HFFc6 (cell line): Measurements from ENCODE around the gene MTCL3.
A peak's percentile ranks its signal among the peaks of the same experiment; 100 is the strongest.

ENCODE experiments used
- DNase-seq: peaks from one replicate; pipeline ENCODE4 v3.0.0-alpha.2; 2018
- H3K27ac Mint-ChIP-seq: 2 replicates; pipeline ENCODE4 v1.8.0; 2020; ENCODE audit warnings: mild to moderate bottlenecking, mixed read lengths
- H3K27me3 Mint-ChIP-seq: 2 replicates; pipeline ENCODE4 v1.8.0; 2021; ENCODE audit warnings: mild to moderate bottlenecking, moderate library complexity, mixed read lengths; ENCODE audit not compliant: insufficient read depth
- H3K36me3 Mint-ChIP-seq: 2 replicates; pipeline ENCODE4 v1.8.0; 2021; ENCODE audit warnings: low read depth, mixed read lengths
- H3K4me1 Mint-ChIP-seq: 2 replicates; pipeline ENCODE4 v1.8.0; 2020; ENCODE audit warnings: low read depth, mixed read lengths
- H3K4me3 Mint-ChIP-seq: 2 replicates; pipeline ENCODE4 v1.8.0; 2020; ENCODE audit warnings: mild to moderate bottlenecking, moderate library complexity, mixed read lengths
- H3K9me3 Mint-ChIP-seq: 2 replicates; pipeline ENCODE4 v1.8.0; 2020; ENCODE audit warnings: mild to moderate bottlenecking, mixed read lengths
- CTCF ChIP-seq: fragments of 200-600 bp; sonication (generic); IDR thresholded peaks from 2 replicates; pipeline ENCODE4 v1.5.0; 2021; ENCODE audit warnings: antibody characterized with exemption, mild to moderate bottlenecking

The MTCL3 gene

GRCh38 chr6:127561660-127562059, 42.5 kb upstream of the MTCL3 start:
- no peak overlapping the region for H3K4me3 Mint-ChIP-seq
- peaks cover 6% of the 10 kb centered on the region; the same call in 1 of the 2 replicates for H3K27me3 Mint-ChIP-seq
- no peak for DNase-seq
- TF ChIP-seq CTCF: no peak
- no peaks in the 10 kb centered on the region for H3K9me3 Mint-ChIP-seq
- no peaks in the 10 kb centered on the region for H3K4me1 Mint-ChIP-seq
- H3K36me3 Mint-ChIP-seq: no peaks in the 10 kb centered on the region
- H3K27ac Mint-ChIP-seq: no peak overlapping the region

- no peak overlapping the region for H3K4me3 Mint-ChIP-seq
- TF ChIP-seq CTCF: peak; percentile 72; the same call in 1 of the 2 replicates
- H3K9me3 Mint-ChIP-seq: no peaks in the 10 kb centered on the region
- no peak overlapping the region for H3K27ac Mint-ChIP-seq
- no peaks in the 10 kb centered on the region for H3K36me3 Mint-ChIP-seq
- DNase-seq: peak; percentile 33
- peaks cover 6% of the 10 kb centered on the region for H3K27me3 Mint-ChIP-seq
- peaks cover 13% of the 10 kb centered on the region for H3K4me1 Mint-ChIP-seq
These were observed 35.4 kb upstream of the MTCL3 start for GRCh38 chr6:127554435-127555006.

DNA sequence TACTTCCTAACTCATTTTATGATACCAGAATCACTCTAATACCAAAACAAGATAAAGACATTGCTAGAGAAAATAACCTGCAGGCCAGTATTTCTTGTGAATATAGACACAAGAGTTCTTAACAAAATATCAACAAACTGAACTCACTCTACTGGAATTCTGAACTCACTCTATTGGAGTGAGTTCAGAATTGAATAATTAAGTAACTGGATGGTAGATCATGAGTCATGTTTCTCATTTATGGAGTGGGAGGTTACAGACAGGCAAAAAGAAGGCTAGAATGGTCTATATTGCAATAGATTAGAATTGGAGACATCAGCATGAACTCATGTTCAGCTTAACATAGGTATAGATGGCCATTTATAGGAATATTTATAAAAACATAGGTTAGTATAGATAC, 31.3 kb upstream of the MTCL3 start:
- H3K4me1 Mint-ChIP-seq: peaks cover 13% of the 10 kb centered on the region
- TF ChIP-seq CTCF: no peak
- H3K27me3 Mint-ChIP-seq: peaks cover 4% of the 10 kb centered on the region; the same call in 1 of the 2 replicates
- no peak overlapping the region for H3K27ac Mint-ChIP-seq
- DNase-seq: peak; percentile 34
- H3K36me3 Mint-ChIP-seq: no peaks in the 10 kb centered on the region
- no peaks in the 10 kb centered on the region for H3K9me3 Mint-ChIP-seq
- H3K4me3 Mint-ChIP-seq: no peak overlapping the region

- peak; percentile 58 for TF ChIP-seq CTCF
- H3K27me3 Mint-ChIP-seq: peaks cover 4% of the 10 kb centered on the region; the same call in 1 of the 2 replicates
- H3K4me1 Mint-ChIP-seq: peaks cover 13% of the 10 kb centered on the region
- H3K36me3 Mint-ChIP-seq: no peaks in the 10 kb centered on the region
- H3K4me3 Mint-ChIP-seq: no peak overlapping the region
- peak; percentile 13 for DNase-seq
- H3K27ac Mint-ChIP-seq: no peak overlapping the region
- no peaks in the 10 kb centered on the region for H3K9me3 Mint-ChIP-seq
These were observed 28.9 kb upstream of the MTCL3 start for GRCh38 chr6:127547904-127548649.

GRCh38 chr6:127547215-127547614, 28.1 kb upstream of the MTCL3 start:
- Mint-ChIP-seq H3K36me3 (no peaks in the 10 kb centered on the region), H3K9me3 (no peaks in the 10 kb centered on the region), H3K4me3 (no peak overlapping the region), H3K27ac (no peak overlapping the region), H3K4me1 (peaks cover 13% of the 10 kb centered on the region), H3K27me3 (peaks cover 4% of the 10 kb centered on the region; the same call in 1 of the 2 replicates)
- peak; percentile 64 for TF ChIP-seq CTCF
- peak; percentile 22 for DNase-seq
